ENCODE data around the gene NR1H4. TPM values are rescaled to one million over a fixed set of nuclear protein-coding genes. Genes with fewer than 3 reads are reported as not detected.

NR1H4 gene
- total RNA-seq, 4 donors from 2014 or later = 10.7 to 50.7 (median 28.8) TPM

- Histone ChIP-seq H3K36me3 (no peaks in the 10 kb centered on the region), H3K27me3 (no peaks in the 10 kb centered on the region), H3K4me3 (no peak overlapping the region), H3K4me1 (peaks cover 2 to 21% (median 10%) of the 10 kb centered on the region in 4 donors), H3K27ac (no peak overlapping the region), H3K9me3 (no peaks in the 10 kb centered on the region)
- no peak for DNase-seq
- in situ Hi-C loops (cut with MboI; ENCODE audit: low pct_ligation_motif_present in 1 of 4, low pct_unique_long_range_greater_than_20kb in 1 of 4, low sequenced_read_pairs in 3 of 4) (no loop called here), intact Hi-C loops (cut with DNase I; ENCODE audit: low total_unique reads) (no loop called here)
- TF ChIP-seq POLR2AphosphoS5 (IDR thresholded peaks at IDR 0.05) (no peak), CTCF (IDR thresholded peaks at IDR 0.05) (no peak), EP300 (IDR thresholded peaks at IDR 0.05; ENCODE audit: low read depth) (no peak), POLR2A (IDR thresholded peaks at IDR 0.05) (no peak)
These were observed 39.5 kb upstream of the NR1H4 start for GRCh38 chr12:100434177-100434576.

- Histone ChIP-seq H3K9me3 (no peaks in the 10 kb centered on the region), H3K27ac (no peak overlapping the region), H3K4me3 (no peak overlapping the region), H3K4me1 (peaks cover 2 to 21% (median 10%) of the 10 kb centered on the region in 4 donors), H3K27me3 (no peaks in the 10 kb centered on the region), H3K36me3 (no peaks in the 10 kb centered on the region)
- intact Hi-C loops (cut with DNase I; ENCODE audit: low total_unique reads) (no loop called here), in situ Hi-C loops (cut with MboI; ENCODE audit: low pct_ligation_motif_present in 1 of 4, low pct_unique_long_range_greater_than_20kb in 1 of 4, low sequenced_read_pairs in 3 of 4) (no loop called here)
- 60% methylated on average over 2 of the region's 2 CpGs; no CpG with 5 or more reads in 1 of the 2 donors for WGBS, 2 donors (ENCODE audit: low coverage in 1 of 2)
- no peak for DNase-seq
- TF ChIP-seq EP300 (IDR thresholded peaks at IDR 0.05; ENCODE audit: low read depth) = no peak
- no peak for TF ChIP-seq CTCF (IDR thresholded peaks at IDR 0.05)
- no peak for TF ChIP-seq POLR2A (IDR thresholded peaks at IDR 0.05)
- TF ChIP-seq POLR2AphosphoS5 (IDR thresholded peaks at IDR 0.05) = no peak
These were observed 37.7 kb upstream of the NR1H4 start for GRCh38 chr12:100435957-100436356.

GRCh38 chr12:100437038-100437841, 36.4 kb upstream of the NR1H4 start:
- no peaks in the 10 kb centered on the region for H3K27me3 ChIP-seq
- no peaks in the 10 kb centered on the region for H3K36me3 ChIP-seq
- no peak for DNase-seq
- WGBS, 2 donors (ENCODE audit: low coverage in 1 of 2) = 44 to 54% methylated on average over 3 to 6 of the region's 6 CpGs
- peaks cover 2 to 21% (median 10%) of the 10 kb centered on the region in 4 donors for H3K4me1 ChIP-seq
- TF ChIP-seq POLR2A (IDR thresholded peaks at IDR 0.05) (no peak), POLR2AphosphoS5 (IDR thresholded peaks at IDR 0.05) (no peak), CTCF (IDR thresholded peaks at IDR 0.05) (no peak), EP300 (IDR thresholded peaks at IDR 0.05; ENCODE audit: low read depth) (no peak)
- no peak overlapping the region for H3K4me3 ChIP-seq
- in situ Hi-C loops (cut with MboI; ENCODE audit: low pct_ligation_motif_present in 1 of 4, low pct_unique_long_range_greater_than_20kb in 1 of 4, low sequenced_read_pairs in 3 of 4) = no loop called here
- intact Hi-C loops (cut with DNase I; ENCODE audit: low total_unique reads) = no loop called here
- H3K27ac ChIP-seq = peak overlapping the region in 3 of 4 donors; percentile 15 to 46 (median 36)
- no peaks in the 10 kb centered on the region for H3K9me3 ChIP-seq

GRCh38 chr12:100439797-100440196, 33.9 kb upstream of the NR1H4 start:
- intact Hi-C loops (cut with DNase I; ENCODE audit: low total_unique reads) = no loop called here
- TF ChIP-seq POLR2A (IDR thresholded peaks at IDR 0.05) (no peak), CTCF (IDR thresholded peaks at IDR 0.05) (no peak), POLR2AphosphoS5 (IDR thresholded peaks at IDR 0.05) (no peak), EP300 (IDR thresholded peaks at IDR 0.05; ENCODE audit: low read depth) (no peak)
- peaks cover 2 to 21% (median 10%) of the 10 kb centered on the region in 4 donors for H3K4me1 ChIP-seq
- H3K27ac ChIP-seq = no peak overlapping the region
- in situ Hi-C loops (cut with MboI; ENCODE audit: low pct_ligation_motif_present in 1 of 4, low pct_unique_long_range_greater_than_20kb in 1 of 4, low sequenced_read_pairs in 3 of 4) = no loop called here
- no peaks in the 10 kb centered on the region for H3K36me3 ChIP-seq
- no peak for DNase-seq
- H3K9me3 ChIP-seq = no peaks in the 10 kb centered on the region
- WGBS, 2 donors (ENCODE audit: low coverage in 1 of 2) = 66 to 86% methylated on average over 2 of the region's 2 CpGs
- no peaks in the 10 kb centered on the region for H3K27me3 ChIP-seq
- no peak overlapping the region for H3K4me3 ChIP-seq
